H7 (cell line): ENCODE results near the gene FCN1. TPM values are rescaled to one million over a fixed set of nuclear protein-coding genes. Genes with fewer than 3 reads are reported as not detected.

Experiments used
- DNase-seq: peaks from one replicate; pipeline ENCODE4 v3.0.0; 2012
- H3K27me3 ChIP-seq: 2 replicates; pipeline ENCODE4 v1.6.0; 2011; ENCODE audit warnings: mild to moderate bottlenecking, low read length; ENCODE audit not compliant: control insufficient read depth, insufficient read depth
- H3K36me3 ChIP-seq: replicated peaks from 2 replicates; pipeline ENCODE4 v1.5.1; 2011; ENCODE audit warnings: low read length; ENCODE audit not compliant: control insufficient read depth, insufficient read depth
- H3K4me3 ChIP-seq: 2 replicates; pipeline ENCODE4 v1.5.1; 2011; ENCODE audit warnings: low read depth, mild to moderate bottlenecking, control low read depth, low read length, moderate library complexity; ENCODE audit not compliant: insufficient read depth
- total RNA-seq: library from RNA; depleted of rRNA; stranded (reverse); fragments of >200 nt; shearing (Covaris generic); gene quantifications from 2 replicates; pipeline ENCODE4 v1.2.3, GENCODE V29; 2014; rRNA removed

The FCN1 gene
- not detected in 2 replicates for total RNA-seq

DNA sequence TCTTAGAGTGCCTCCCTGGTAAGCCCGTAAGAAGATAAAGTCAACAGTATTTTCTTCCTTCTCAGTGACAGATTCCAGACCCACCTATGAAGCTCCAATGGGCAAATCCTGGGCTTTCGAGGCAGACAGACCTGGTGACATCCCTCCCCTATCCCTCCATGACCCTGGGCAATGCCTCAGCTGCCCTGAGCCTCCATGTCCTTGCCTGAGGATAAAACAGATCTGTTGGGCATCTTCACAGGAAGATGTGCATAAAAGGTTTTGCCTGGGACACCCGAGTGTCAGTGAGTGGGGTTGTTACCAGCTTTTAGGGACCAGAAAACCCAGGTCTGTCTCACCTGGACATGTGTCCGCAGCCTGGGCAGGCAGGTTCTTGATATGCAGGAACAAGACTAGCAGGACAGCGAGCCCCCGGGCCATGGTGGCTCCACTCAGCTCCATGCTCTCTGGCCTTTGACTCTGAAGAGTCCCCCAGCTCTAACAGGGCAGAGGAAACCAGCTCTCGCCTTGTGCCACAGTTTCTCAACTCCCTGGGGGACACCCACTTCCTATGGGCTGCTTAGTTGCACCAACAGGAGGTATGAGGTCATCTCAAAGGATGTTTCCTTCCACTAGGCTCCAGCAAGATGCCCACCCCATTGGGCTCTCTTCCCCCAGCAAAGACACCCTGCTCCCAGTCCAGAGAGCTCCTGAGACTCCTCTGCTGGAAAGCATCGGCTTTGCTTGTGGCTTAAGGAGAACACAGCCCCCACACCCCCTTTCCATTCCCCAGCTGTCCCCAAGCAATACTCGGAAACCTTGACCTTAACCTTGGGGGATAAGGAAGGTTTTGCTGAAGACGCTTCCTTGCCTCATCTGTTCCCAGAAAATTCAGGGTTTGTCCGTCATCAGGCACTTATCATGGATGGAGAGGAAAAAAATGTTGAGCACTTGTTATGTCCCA, at the start of gene FCN1:
Gene FCN1, minus strand, starts transcription at position 482 of the 943 bp plus-strand sequence. Its CDS starts 41 bp downstream, at position 441.
- no peak for DNase-seq
- Histone ChIP-seq H3K36me3 (no peaks in the 10 kb centered on the region), H3K27me3 (no peaks in the 10 kb centered on the region), H3K4me3 (no peak within 1 kb of the TSS)

DNA sequence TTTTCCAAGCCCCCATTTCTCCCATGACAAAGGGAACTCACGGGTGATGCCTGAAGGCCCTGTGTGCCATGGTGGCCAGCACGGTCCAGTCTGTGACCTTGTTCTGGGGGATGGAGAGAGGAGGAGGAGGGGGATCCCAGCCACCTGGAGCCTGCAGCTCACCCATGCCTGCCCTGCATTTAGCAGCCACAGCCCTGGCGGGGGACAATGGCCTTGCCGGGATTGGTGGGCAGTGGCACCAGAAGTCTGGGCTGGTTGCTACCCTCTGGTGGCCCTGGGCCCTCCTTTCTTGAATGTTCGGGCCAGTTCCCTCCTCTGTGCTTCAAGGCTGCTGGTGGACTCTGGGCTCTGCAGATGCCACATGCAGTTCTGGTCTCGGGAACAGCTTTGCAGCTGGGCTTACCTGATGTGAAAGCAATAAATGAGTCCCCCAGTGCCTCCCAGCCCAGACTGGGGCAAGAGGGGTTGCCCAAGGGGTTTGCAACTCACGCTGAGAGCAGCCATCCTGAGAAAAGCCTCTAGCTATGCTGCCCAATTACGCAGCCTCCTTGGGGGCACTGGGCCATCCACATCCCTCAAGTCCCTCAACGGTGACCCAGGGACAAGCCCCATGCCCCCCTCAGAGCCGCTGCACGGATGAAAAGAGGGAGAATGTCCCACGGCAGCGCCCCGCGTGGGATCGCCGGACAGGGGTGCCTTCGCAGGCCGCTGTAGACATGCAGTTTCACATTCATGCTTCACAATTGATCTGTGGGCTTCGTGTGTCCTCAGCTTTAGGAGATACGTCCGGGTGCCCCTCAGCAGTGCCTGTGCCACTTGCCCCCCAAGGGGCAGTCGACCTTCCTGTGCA, 49.2 kb upstream of the FCN1 start:
- no peaks in the 10 kb centered on the region for H3K27me3 ChIP-seq
- peak; percentile 46 for DNase-seq
- no peak overlapping the region for H3K4me3 ChIP-seq
- H3K36me3 ChIP-seq, result no peaks in the 10 kb centered on the region

DNA sequence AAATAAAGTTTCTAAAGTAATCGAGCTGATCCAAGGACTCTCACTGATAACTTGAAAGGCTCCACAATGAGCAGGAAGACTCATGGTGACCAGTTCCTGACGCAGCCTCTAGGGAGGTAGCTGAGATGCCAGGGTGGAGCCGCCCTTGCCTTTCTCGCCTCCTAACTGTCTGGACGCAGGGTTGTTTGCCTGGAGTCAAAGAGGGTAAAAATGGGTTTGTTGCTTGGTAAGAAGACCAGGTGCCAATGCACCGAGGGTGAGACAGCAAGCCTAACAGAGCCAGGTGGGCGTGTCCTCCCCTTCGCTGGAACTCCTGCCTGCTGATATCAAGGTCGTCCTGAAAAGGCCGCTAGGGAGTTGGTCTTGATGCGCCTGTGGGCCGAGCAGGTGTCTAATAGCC, 48.6 kb upstream of the FCN1 start:
- Histone ChIP-seq H3K27me3 (no peaks in the 10 kb centered on the region), H3K4me3 (no peak overlapping the region), H3K36me3 (no peaks in the 10 kb centered on the region)
- peak; percentile 48 for DNase-seq

DNA sequence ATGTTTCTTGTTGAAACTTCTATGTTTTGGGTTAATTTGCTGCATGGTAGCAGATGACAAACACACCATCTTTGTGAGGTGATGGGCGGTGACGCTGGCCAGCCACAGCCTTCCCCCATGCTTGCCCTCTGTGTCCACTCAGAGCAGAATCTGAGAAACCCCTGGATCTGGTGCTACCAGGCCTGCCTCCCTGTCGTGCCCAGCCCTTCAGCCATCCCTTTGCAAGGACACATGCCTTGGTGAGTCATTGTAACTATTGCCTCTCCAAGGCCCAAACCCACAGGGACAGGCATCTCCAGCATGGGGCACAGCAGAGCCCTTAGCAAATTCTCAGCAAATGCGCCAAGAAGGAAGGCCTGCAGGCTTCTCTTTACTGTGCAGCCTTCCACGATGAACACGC, 48.1 kb upstream of the FCN1 start:
- H3K4me3 ChIP-seq, result no peak overlapping the region
- no peaks in the 10 kb centered on the region for H3K27me3 ChIP-seq
- no peaks in the 10 kb centered on the region for H3K36me3 ChIP-seq
- DNase-seq, result no peak

DNA sequence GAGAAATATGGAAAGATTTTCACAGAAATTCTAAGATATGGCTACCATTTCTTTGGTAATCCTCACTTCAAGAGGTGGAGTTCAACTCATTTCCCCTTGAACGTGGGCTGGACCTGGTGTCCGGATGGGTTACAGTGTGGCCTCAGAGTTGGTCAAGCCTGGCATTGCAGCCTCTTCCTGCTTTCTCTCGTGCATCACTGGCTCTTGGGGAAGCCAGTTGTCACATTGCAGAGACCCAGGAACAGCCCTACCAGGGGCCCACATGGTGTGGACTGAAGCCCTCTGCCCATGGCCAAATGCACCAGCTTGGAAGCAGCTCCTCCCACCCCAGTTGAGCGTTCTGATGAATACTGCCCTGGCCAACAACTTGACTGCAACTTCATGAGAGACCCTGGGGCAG, 47.7 kb upstream of the FCN1 start:
- Histone ChIP-seq H3K27me3 (no peaks in the 10 kb centered on the region), H3K36me3 (no peaks in the 10 kb centered on the region), H3K4me3 (no peak overlapping the region)
- DNase-seq, result peak; percentile 8

DNA sequence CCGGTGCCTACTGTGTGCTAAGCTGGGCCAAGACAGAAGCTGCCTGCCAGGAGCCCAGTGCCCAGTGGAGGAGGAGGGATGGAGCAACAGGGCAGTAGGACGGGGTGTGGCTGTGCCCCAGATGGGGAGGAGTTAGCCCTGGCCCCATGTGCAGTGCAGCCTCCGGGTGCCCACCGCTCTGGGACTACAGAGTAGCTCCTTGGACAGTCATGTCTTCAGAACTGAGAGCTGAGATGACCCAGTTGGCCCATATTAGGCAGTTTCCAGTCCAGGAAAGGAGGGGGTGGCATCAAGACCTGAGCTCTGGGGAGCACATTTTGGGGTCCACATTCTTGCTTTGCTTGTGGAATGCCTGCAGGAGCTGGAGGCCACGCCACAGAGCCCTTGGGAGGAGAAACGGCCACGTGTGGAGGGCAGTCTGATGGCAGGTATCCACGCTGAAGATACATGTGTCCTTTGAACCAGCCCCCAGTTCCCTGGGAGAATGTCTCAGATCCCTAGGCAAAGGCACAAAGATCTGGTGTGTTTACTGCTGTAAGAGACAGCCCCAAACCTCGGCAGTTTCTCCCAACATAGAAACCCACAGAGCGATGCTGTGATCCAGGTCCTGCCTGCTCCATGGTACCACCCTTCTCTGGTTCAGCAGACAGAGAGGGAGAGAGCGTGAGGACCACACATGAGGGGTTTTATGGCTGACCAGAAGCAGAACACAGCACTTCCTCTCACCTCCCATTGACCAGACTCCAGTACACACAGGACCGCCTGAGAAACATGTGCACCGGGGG, 46.8 kb upstream of the FCN1 start:
- DNase-seq, result peak; percentile 17

DNA sequence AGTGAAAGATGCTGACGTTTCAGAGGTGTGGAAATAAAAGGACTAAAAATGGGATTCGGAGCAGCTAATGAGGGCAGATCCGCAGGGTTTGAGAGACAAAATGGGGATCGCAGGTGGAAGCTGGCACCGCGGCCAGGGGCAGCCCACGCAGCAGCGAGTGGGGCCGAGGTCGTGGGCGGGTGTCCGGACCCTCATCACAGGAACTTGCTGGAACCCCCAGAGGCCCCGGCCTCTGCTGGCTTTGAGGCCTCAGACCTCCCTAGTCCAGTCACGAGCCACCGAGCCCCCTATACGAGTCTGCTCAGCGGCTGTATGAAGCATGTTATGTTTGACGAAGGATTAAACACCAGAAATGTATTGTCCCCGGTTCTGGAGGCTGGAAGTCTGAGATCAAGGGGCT, 45.8 kb upstream of the FCN1 start:
- DNase-seq, result peak; percentile 38
- H3K4me3 ChIP-seq, result no peak overlapping the region
- H3K36me3 ChIP-seq, result no peaks in the 10 kb centered on the region
- no peaks in the 10 kb centered on the region for H3K27me3 ChIP-seq

More for the DNA sequence above, 46.8 kb upstream of the FCN1 start:
- Histone ChIP-seq H3K36me3 (no peaks in the 10 kb centered on the region), H3K4me3 (no peak overlapping the region), H3K27me3 (no peaks in the 10 kb centered on the region)

DNA sequence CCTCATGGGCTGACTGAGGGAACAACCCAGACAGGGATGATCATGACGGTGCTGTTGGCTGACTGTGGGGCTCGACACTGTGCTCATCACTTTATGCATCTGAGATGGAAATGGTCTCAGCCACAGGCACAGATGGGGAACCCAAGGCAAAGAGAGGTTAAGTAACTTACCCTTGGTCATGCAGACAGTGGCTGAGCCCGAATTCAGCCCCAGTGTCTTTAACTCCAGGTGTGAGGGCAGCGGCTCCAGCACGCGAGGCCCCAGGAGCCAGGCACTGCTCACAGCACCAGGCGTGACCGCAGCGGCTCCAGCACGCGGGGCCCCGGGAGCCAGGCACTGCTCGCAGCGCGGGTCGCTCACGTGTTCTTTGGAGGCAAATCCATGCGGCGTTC, 45.3 kb upstream of the FCN1 start:
- Histone ChIP-seq H3K27me3 (no peaks in the 10 kb centered on the region), H3K4me3 (no peak overlapping the region), H3K36me3 (no peaks in the 10 kb centered on the region)
- DNase-seq, result peak; percentile 44

DNA sequence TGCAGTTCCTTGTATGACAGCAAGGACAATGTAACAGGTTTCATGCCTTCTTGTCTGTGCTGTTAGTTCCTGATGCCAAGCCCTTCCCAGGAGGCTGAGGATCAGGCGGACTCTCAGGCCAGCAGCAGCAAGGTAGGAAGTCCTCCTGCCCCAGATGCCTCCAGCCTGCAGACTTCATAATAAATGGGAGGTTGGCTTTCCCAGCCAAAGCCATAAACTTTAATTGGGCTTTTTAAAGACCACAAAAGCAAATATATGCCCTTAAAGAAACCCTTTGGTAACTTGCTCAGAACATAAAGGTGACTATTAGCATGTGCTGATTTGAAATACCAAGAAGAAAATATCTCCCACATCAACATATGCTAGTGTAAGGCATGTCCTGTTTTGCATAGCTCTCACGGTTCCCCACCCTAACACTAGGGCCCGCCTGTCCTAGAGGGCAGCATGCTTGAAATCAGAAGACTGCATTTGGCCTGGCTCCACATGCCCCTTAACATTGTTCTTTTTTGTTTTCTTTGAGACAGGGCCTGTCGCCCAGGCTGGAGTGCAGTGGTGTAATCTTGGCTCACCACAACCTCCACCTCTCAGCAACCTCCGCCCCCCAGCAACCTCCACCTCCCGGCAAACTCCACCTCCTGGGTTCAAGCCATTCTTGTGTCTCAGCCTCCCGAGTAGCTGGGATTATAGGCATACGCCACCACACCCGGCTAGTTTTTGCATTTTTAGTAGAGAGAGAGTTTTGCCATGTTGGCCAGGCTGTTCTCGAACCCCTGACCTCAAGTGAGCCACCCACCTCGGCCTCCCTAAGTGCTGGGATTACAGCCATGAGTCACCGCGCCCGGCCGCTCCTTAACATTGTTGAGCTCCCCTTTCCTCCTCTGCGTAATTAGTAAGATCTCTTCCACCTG, 44.6 kb upstream of the FCN1 start:
- no peaks in the 10 kb centered on the region for H3K36me3 ChIP-seq
- DNase-seq, result peak; percentile 66
- H3K27me3 ChIP-seq, result no peaks in the 10 kb centered on the region
- H3K4me3 ChIP-seq, result no peak overlapping the region

DNA sequence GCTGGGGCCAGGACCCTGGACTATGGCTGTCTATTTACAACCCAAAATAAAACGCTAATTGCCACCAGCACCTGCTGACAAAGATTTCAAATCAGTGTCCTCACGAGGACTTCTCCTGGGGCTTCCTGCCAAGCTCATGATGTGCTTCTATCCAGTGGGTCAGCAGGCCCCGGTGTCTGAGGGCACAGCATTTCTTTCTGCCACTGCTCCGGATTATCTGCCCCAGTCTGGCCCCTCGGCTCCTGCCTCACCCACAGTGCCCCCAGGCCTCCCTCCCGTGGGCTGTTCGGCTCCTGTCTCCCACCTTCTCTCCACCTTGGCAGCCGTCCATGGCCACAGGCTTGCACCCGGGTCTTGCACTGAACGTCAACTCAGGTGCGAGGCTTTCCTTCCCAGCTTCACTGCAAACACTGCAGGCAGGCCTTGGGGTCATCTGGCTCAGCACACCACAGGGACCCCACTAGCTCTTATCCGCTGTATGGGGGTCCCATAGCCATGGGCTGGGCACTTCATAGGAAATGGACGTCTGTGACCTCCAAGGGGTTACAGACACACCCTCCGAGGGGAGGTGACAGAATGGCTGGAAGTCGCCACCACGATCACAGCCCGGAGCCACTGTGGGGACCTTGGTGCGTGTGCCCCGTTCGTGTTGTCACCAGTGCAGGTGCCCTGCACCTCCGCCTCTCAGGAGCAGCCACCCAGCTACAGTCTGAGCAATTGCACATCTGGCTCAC, 43.8 kb upstream of the FCN1 start:
- Histone ChIP-seq H3K4me3 (no peak overlapping the region), H3K27me3 (no peaks in the 10 kb centered on the region), H3K36me3 (no peaks in the 10 kb centered on the region)
- DNase-seq, result peak; percentile 44

DNA sequence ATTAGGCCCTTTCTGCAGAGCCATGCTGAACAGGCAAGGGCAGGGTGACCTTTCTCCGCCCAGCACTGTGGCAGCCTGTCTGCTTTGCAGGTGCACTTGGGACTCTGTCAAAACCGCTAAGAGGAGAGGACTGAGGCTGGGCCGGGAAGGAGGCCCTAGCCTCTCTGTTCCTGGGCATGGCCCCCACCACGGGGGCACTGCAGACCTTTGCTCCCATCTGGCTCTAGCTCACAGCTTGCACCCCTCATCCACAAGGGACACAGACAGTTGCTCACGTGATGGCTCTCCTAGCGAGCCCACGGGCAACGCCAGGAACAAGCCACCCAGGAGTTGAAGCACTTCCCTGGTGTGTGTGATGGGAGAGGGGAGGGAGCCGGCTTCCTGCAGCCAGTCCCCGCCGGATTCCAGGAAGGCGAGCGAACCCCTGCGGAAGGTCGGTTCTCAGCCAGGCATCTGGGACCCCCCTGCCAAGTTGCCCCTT, 43.0 kb upstream of the FCN1 start:
- Histone ChIP-seq H3K4me3 (no peak overlapping the region), H3K27me3 (no peaks in the 10 kb centered on the region), H3K36me3 (no peaks in the 10 kb centered on the region)
- DNase-seq, result peak; percentile 60

DNA sequence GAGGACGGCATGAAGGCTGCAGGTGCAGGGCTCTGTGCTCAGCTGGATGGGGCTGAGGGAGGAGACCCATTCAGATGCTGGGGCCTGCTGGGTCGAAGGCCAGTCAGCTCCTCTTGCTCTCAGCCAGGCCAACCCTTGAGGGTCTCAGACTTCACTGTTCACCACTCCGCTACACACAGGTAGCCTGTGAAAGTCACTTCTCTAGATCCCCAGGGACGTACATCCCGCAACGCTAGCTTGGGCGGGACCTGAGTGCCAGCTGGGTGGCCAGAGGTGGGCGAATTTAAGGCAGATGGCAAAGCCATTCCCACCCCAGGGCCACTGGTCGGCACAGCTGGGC, 42.2 kb upstream of the FCN1 start:
- Histone ChIP-seq H3K27me3 (no peaks in the 10 kb centered on the region), H3K4me3 (no peak overlapping the region), H3K36me3 (no peaks in the 10 kb centered on the region)
- DNase-seq, result peak; percentile 39
